GM21529 (cell line): ENCODE results near the gene CHMP1A.
"Not testable (repeated sequence)": the region's sequence is repeated elsewhere in the genome, so short reads cannot be mapped to it uniquely, and the experiment has no call there.

Source experiments
- ATAC-seq: cut with Tn5 transposase; IDR thresholded peaks from one replicate; pipeline ENCODE4 v1.9.1; 2021; ENCODE audit not compliant: unreplicated experiment

Gene CHMP1A

GRCh38 chr16:89661215-89661614 is 3.7 kb upstream of the CHMP1A start:
- ATAC-seq = no peak

GRCh38 chr16:89660146-89660545 is 2.6 kb upstream of the CHMP1A start:
- no peak for ATAC-seq

GRCh38 chr16:89658221-89658879 is 842 bp upstream of the CHMP1A start:
- peak; percentile 21 for ATAC-seq

- no peak for ATAC-seq
These were observed 930 bp downstream of the CHMP1A start for GRCh38 chr16:89656435-89657121.

GRCh38 chr16:89655062-89655643 is 2.4 kb downstream of the CHMP1A start:
- no peak for ATAC-seq

GRCh38 chr16:89653656-89654295 is 3.7 kb downstream of the CHMP1A start:
- ATAC-seq = no peak

- ATAC-seq = no peak
These were observed 5.9 kb downstream of the CHMP1A start for GRCh38 chr16:89651584-89651983.

GRCh38 chr16:89646906-89647305 is 10.6 kb downstream of the CHMP1A start:
- ATAC-seq = no peak

- no peak for ATAC-seq
These were observed 11.2 kb downstream of the CHMP1A start for GRCh38 chr16:89646270-89646669.

- no peak for ATAC-seq
These were observed 12.4 kb downstream of the CHMP1A start for GRCh38 chr16:89645122-89645521.

- ATAC-seq = no peak
These were observed 13.7 kb downstream of the CHMP1A start for GRCh38 chr16:89643769-89644300.

GRCh38 chr16:89642574-89642973 is 14.9 kb downstream of the CHMP1A start:
- no peak for ATAC-seq

- no peak for ATAC-seq
These were observed 15.9 kb downstream of the CHMP1A start for GRCh38 chr16:89641458-89642119.

- no peak for ATAC-seq
These were observed 18.1 kb downstream of the CHMP1A start for GRCh38 chr16:89639385-89639784.

- no peak for ATAC-seq
These were observed 19.1 kb downstream of the CHMP1A start for GRCh38 chr16:89638455-89638854.

- no peak for ATAC-seq
These were observed 20.1 kb downstream of the CHMP1A start for GRCh38 chr16:89637379-89637778.

- ATAC-seq = no peak
These were observed 20.8 kb downstream of the CHMP1A start for GRCh38 chr16:89636663-89637062.

- ATAC-seq = not testable (repeated sequence)
These were observed 22.8 kb downstream of the CHMP1A start for GRCh38 chr16:89634463-89635385.

GRCh38 chr16:89633064-89633631 is 24.4 kb downstream of the CHMP1A start:
- ATAC-seq = no peak
